Ramos (cell line): ENCODE data around the gene GZMA.
"Not testable (repeated sequence)": the region's sequence is repeated elsewhere in the genome, so short reads cannot be mapped to it uniquely, and the experiment has no call there.

Experiments
- in situ Hi-C: fragments of 300-500 bp; cut with MboI; formaldehyde crosslinking; loops from one replicate; pipeline ENCODE4 v1.14.3; 2022; ENCODE audit warnings: low sequenced_read_pairs; ENCODE audit not compliant: unreplicated experiment

The GZMA gene

GRCh38 chr5:55102348-55102747, at the start of gene GZMA:
GZMA (plus strand) TSS chr5:55102646; CDS start chr5:55102683, 37 bp downstream.
- in situ Hi-C loops = no loop called here

DNA sequence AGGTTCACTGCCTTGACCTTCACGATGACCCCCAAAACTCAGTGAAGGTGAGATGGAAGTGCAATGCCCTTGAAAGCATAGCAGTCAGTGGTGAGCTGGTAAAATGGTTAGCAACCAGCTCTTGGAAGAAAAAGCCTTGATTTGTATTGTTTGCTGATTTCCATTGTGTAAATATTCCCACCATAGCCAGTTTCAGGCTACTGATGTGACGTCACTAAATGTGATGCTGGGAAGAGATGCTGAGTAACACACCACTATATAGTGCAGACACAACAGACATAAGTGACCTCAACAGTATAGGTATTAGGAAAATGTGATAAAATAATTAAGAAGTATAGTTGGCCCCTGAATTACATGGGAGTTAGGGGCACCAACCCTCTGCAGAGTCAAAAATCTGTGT, 47.3 kb upstream of the GZMA start:
- in situ Hi-C loops = no loop called here

- in situ Hi-C loops = no loop called here
These were observed 40.2 kb upstream of the GZMA start for GRCh38 chr5:55062039-55062779.

DNA sequence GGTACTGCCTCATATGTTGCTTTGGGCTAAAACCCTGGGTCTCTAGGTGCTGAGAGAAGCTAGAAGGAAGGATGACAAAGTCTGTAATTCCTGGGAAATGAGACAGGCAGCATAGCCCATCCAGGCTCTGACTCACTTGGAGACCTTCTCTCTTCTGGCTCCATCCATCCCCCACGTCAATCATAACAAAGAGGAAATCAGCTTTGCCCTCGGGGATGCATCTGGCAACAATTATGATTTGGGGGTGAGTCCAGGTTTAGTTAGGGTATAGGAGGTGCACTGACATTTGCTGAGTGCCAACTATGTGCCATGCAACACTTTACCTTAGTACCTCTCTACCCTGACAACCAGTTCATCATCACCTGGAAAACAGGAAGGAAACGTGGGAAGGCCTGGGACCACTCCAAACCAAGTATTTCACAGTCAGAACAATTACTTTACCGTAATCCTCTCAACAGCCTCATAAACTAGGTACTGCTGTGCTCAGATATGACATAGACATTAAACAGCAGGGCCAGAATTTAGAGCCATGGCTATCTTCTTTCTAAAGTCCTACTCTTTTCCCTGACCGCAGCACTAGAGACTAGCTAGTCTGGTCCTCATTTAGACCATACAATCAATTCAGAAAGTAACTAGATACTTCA, 39.1 kb upstream of the GZMA start:
- in situ Hi-C loops = no loop called here

- in situ Hi-C loops = no loop called here
These were observed 38.5 kb upstream of the GZMA start for GRCh38 chr5:55063899-55064298.

- in situ Hi-C loops = no loop called here
These were observed 37.9 kb upstream of the GZMA start for GRCh38 chr5:55064523-55064922.

DNA sequence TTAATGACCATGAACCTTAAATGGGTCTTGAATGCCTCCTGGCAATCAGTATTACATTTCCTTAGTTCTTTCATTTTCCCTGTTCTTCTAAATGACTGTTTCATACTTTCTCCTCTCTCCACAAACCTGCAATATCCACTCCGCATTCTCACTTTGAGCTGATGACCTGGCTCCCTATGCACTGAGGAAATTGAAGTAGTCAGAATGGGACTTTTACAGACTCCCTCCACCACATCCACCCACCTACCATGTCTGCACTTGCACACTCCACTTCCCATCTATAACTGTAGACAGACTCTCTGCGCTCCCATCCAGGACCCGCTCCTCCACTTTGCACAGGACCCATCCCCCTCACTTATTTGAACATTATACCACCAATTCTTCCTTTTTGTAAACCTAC, 36.2 kb upstream of the GZMA start:
- in situ Hi-C loops = no loop called here

DNA sequence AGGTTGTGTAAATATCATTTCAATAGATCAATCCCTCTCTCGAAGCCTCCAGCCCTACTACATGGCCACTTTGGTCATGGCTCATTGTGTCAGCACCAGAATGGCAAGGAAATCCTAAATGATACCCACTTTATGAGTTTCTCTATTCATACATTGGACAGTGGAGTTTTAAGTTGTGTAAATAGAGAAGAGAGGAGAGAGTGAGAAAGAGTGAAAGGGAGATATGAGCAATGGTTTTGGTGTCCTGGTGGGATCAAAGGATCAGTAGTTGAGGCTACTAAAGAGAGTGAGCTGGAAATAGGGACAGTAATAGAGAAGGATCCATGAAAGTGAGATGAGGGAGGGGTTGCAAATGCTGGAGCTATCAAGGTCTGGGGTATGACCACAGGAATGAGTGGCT, 31.5 kb upstream of the GZMA start:
- in situ Hi-C loops = no loop called here

DNA sequence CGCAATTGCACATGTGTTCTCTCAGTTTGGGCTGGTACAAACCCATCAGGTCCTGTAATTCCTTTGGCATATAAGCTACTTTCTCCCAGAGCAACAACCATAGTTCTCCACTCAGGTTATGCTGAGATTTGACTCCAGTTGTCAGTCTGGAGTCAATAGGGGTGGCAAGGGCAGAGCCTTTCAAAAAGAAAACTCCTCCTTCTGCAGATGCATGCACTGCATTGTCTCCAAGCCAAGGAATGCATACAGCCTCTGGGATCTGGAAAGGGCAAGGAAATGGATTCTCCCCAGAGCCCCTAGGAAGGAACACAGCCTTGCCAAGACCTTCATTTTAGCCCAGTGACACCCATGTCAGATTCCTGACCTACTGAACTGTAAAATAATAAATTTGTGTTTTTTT, 31.0 kb upstream of the GZMA start:
- in situ Hi-C loops = no loop called here

GRCh38 chr5:55072666-55073065, 29.8 kb upstream of the GZMA start:
- in situ Hi-C loops = no loop called here

GRCh38 chr5:55073211-55073610, 29.2 kb upstream of the GZMA start:
- in situ Hi-C loops = no loop called here

- in situ Hi-C loops = no loop called here
These were observed 20.9 kb upstream of the GZMA start for GRCh38 chr5:55081541-55081940.

DNA sequence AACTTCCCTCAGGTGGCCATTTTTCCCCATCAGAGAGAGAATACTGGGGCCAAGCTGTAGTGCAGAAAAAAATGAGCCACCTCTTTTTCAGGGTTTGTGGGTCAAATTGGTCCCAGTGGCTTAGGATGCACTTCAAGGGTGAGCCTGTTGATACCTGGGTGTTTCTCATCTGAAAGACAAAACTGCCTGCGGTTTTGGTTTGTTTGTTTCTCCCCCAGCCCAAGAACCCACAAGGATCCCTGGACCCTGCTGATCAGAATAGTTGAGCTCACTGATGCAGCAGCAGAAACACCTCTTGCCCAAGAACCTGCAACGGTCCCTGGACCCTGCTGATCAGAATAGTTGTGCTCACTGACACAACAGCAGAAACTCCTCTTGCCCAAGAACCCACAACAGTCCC, 13.1 kb upstream of the GZMA start:
- in situ Hi-C loops = not testable (repeated sequence)

- in situ Hi-C loops = not testable (repeated sequence)
These were observed 11.4 kb upstream of the GZMA start for GRCh38 chr5:55091011-55091410.

GRCh38 chr5:55096182-55096581, 6.3 kb upstream of the GZMA start:
- in situ Hi-C loops = no loop called here

- in situ Hi-C loops = no loop called here
These were observed 5.6 kb upstream of the GZMA start for GRCh38 chr5:55096861-55097260.

GRCh38 chr5:55101148-55101547, 1.3 kb upstream of the GZMA start:
- in situ Hi-C loops = not testable (repeated sequence)

DNA sequence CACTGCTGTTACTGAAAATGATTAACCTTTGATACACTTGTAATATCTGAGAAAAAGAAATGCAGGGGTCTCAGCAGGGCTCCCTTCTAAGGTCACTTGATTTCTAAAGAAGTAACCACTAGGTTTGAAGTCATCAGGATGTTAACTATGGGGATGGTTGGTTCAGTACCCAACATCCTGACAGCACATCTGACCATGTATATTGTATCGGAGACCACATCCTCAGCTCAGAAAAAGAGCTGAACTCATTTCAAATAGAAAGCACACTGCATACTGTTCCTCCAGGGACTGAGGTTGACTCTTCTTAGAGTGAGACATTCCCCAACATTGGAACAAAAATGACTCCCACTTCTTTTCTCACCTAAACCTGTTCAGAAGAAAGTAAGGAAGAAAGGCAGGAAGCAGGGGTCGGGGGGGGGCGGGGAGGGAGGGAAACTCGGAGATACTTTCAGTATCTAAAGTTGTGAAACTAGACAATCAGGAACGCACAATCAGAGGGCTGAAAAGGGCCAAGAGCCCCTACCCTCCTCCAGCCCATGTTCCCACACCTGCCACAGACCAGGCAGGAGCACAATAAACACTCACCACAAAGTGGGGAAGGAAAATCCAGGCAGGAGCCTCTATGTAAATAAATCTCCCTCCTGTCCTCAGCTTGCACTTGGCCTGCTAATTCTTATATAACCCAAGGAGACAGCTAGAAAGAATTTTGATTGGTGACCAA, 730 bp upstream of the GZMA start:
- in situ Hi-C loops = no loop called here

DNA sequence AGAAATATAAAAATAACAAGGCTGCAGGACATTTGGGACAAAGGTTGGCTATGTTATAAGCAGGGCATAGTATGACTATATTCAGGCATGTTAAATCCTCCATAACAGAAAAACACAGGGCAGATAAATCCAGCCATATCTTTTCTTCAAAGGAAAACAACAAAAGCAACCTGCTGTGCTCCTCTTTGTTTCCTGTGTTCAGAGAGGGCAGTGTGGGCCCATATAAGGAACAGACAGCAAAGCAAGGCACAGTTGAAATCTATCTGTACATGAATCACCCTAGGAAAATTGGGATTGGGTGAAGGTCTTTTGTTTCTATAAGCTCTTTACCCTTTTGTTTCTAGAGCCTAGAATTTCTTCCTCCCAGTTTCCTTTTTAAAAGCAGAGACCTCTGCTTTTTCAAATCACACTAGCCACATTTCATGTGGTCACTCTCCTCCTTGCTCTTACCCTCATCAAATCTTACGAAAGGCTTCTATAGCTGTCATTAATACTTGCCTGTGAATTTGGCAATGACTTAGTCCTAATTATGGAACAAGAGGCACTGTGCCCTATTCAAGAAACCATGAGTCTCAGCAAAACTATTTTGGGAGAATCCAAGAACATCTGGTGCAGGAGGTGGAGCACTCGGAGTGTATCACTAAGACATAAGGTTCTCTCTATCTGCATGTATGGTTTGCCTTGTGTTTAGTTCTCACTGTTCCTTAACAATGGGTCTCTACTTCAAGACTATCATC, 1.8 kb downstream of the GZMA start:
- in situ Hi-C loops = no loop called here

DNA sequence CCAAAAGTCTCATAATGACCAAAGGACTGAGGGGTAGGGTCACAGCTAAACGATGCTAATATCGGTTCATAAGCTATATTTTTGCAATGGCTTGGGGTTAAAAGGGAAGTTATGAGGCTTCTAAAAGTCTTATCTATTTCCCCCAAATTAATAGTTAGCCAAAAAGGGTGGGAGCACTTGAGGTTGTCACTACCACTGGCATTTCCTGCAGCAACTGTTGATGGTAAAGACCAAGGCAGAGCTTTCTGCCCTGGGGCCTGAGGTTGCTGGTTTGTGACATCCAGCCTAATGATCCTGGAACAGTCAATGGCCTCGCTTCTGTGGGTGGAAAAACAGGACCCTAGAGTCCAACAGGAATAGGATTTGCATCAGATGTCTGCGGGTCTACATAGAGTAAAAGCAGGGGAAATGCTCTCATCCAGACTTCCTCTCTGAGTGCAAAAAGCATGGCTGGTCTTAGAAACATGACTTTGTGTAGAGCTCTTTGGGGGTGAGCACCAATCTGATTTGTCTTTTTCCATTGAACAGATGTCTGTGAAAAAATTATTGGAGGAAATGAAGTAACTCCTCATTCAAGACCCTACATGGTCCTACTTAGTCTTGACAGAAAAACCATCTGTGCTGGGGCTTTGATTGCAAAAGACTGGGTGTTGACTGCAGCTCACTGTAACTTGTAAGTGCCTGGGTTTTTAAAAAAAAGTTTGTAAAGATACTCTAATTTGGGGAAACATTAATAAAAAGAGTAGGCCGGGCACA, 2.7 kb downstream of the GZMA start:
- in situ Hi-C loops = no loop called here
